ENCODE measurements around the gene RBBP8NL. TPM values are rescaled to one million over a fixed set of nuclear protein-coding genes. Genes with fewer than 3 reads are reported as not detected.
A peak's percentile ranks its signal among the peaks of the same experiment; 100 is the strongest.

RBBP8NL gene
- polyA plus RNA-seq, 1 donor = 1.3 TPM

- no peak for DNase-seq
These were observed 35.7 kb upstream of the RBBP8NL start for GRCh38 chr20:62462976-62463592.

DNA sequence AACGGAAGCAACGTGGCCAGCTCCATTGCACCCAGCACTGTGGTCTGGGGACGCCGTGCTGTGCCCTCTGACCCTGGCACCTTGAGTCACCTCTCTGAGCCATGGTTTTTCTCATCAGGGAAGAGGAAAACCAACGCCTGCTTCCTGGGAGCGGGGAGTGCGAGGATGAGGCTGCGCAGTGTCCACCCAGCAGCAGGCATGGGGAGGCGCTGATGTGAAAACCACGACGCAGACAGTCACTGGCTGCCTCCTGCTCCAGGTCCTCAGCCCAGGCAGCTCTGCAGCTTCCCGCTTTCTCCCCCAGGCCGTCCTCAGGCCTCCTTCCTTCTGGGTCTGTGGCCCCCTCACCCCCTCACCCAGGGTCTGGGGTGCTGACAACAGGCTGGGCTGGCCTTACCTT lies 34.5 kb upstream of the RBBP8NL start:
- DNase-seq = no peak

GRCh38 chr20:62461157-62461556 lies 33.8 kb upstream of the RBBP8NL start:
- DNase-seq = no peak

DNA sequence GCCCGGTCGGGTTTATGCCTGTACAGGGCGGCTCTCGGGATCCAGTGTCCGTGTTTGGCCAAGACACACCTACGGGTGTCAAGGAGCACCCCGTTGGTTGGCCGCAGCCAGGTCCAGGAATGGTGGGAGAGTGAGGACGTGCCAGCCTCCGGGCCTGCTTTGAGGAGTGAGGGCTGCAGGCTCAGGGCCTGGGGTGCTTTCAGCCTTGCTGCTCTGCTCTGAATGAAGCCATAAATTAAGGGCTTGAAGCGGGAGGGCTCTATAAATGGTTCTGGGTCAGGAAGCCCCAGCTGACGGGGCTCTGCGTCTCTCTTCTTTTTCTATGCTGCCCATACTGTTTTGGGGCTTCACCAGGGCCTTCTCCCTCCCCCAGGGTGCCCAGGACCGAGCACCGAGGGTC lies 33.3 kb upstream of the RBBP8NL start:
- no peak for DNase-seq

GRCh38 chr20:62459488-62459887 lies 32.1 kb upstream of the RBBP8NL start:
- no peak for DNase-seq

DNA sequence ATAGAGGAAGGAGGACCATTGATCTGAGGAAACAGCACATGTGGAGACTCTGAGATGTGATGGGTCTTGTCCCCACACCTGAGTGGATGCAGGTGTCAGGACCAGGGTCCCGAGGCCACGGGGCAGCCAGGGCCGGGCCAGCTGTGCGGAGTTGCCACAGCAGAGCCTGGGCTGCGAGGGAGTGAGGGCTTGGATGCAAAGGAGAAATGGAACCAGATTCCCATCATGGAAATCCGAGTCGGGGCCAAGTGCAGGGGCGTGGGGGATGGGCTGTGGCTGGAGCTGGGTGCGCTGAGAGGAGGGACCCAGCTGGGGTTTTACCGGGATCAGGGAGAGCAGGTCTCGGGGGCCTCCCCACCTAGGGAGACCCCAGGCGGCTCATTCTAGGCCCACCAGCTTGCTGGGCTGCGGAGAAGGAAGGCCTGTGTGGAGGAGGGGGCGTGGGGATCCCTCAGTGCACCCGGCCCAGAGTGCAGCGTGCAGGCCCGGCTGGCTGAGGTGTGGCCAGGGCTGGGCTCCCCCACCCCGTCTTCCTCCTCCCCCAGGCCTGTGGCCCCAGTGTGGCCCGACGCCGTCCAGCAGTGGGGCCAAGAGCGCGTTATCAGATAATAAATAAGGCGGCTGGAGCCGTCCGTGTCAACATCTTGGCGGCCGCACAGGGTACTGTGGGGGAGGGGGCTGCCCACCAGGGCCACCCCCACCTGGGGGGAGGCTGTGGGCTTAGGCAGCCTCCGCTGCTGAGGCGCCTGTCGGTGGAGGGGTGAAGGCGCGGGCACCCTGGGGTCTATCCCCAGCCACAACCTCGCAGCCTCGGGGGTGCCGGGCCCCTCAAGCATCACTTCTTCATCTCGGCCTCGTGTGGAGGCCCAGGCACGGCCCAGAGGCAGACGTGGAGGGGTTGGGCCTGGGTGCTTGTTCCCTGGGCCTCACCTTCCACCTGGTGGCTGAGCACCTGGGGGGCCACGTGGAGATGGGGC lies 31.2 kb upstream of the RBBP8NL start:
- no peak for DNase-seq

- no peak for DNase-seq
These were observed 30.5 kb upstream of the RBBP8NL start for GRCh38 chr20:62457831-62458230.

DNA sequence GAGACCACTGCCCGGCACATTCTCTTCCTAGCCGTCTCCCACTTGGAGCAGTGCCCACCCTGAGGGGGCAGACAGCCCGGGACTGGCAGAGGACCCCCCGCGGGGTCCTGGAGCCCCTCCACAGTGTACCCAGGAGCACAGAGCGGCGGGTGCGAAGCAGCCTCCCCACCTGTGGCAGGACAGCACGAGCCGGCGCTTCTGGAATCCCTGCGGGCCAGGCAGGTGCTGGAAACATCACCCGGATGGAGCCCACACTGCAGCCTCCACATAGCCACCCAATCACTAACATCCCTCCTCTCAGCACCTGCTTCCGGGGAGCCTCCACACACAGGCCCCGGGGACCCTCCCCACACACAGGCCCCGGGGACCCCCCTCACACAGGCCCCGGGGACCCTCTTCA lies 29.8 kb upstream of the RBBP8NL start:
- no peak for DNase-seq

- no peak for DNase-seq
These were observed 28.6 kb upstream of the RBBP8NL start for GRCh38 chr20:62455929-62456328.

GRCh38 chr20:62454904-62455636 lies 27.7 kb upstream of the RBBP8NL start:
- DNase-seq = peak; percentile 77

- no peak for DNase-seq
These were observed 26.0 kb upstream of the RBBP8NL start for GRCh38 chr20:62453186-62453808.

DNA sequence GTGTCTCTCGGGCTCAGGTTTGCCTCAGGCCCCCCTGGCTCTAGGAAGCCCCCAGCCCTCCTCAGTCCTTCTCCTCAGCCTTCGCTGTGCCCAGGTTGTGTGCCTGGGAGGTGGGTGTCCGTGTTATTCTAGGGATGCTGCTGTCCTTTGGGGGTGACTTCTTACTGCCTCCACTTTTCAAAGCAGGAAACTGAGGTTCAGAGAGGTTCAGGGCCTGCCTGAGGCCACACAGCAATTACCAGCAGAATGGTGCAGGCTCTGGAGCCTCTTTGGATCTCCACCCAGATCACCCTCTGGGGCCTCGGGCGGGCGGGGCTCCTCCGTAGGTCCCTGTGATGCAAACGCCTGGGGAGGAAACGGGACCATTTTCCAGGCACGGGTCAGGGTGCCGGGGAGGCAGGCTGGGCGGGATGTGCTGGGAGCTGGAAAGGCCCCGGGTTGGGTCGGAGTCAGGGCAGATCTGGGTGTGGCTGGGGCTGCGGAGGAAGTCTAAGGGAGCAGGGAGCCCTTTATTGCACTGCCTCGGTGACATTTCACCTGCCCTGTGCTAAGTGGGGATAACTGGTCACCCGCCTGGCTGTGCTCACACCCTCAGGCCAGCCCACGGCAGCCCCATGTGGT lies 25.2 kb upstream of the RBBP8NL start:
- no peak for DNase-seq

DNA sequence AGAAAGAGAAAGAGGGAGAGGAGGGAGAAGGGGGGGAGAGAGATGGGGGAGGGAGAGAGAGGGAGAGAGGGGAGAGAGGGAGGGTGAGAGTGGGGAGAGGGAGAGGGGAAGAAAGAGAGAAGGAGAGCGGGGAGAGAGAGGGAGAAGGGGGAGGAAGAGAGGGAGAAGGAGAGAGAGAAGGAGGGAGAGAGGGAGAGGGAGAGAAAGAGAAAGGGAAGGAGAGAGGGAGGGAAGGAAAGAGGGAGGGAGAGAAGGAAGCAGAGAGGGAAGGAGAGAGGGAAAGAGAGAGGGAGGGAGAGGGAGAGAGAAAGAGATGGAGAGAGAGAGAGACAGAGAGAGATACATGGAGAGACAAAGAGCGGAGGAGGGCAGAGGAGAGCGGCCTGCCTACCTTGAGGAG lies 24.6 kb upstream of the RBBP8NL start:
- no peak for DNase-seq

DNA sequence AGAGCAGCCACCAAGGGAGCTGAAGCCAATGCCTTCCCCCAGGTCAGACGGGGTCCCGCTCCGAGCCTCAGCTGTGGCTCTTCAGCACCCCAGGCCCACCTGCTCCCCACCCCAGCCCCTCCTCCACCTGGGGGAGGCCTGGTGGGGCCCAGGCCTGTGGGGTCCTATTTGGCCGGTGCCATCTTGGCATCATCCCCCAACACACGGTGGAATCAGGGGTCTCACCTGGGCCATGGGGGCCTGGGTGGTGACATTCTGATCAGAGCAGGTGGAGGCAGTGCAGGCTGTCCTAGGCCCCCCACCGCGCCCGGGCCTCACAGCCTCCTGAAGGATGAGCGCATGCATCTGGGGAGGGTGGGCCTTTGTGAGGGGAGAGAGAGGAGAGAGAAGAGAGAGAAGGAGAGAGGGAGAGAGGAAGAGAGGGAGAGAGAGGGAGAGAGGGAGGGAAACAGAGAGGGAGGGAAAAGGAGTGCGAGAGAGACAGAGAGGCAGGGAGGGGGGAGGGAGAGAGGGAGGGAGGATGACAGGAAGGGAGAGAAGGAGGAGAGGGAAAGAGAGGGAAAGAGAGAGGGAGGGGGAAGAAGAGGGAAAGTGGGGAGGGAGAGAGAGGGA lies 23.9 kb upstream of the RBBP8NL start:
- DNase-seq = no peak

- DNase-seq = no peak
These were observed 22.8 kb upstream of the RBBP8NL start for GRCh38 chr20:62449951-62450691.

DNA sequence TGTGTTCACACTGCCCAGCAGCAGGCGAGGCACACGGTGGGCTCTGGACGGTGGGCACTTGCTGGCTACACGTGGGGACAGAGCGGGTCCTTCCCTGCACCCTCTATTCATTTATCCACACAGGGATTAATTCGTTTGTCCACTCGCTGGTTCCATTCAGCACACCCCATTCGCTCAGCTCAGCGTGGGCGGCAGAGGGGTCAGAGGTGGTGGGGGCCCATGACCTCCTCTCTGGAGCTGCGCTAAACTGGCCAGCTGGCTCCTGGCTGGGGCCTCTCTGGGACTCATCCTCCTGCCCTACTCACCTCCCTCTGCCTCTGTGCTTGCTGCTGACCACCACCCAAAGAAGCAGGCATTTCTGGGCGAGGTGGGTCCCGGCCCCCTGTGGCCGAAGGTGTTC lies 21.4 kb upstream of the RBBP8NL start:
- no peak for DNase-seq

DNA sequence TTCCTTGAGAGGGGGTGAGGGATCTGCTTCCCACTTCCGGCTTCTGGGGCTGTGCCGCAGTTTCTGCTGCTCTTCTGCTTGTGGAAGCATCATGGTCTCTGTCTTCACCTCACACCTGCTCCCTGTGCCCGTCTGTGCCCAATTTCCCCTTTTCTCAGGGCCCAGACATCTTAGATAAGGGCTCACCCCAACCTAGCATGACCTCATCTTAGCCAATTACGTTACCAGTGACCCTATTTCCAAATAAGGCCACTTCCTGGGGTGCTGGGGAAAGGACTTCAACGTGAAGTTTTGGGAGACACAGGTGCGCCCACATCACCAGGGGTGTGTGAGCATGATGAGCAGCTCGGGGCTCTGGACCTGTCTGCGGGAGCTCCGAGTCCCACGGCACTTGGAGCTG lies 20.7 kb upstream of the RBBP8NL start:
- no peak for DNase-seq

- no peak for DNase-seq
These were observed 19.8 kb upstream of the RBBP8NL start for GRCh38 chr20:62446888-62447869.

GRCh38 chr20:62446481-62446880 lies 19.1 kb upstream of the RBBP8NL start:
- DNase-seq = no peak
